ENCODE data around the gene UTP25.

Gene UTP25

GRCh38 chr1:209797978-209798639 is 29.7 kb upstream of the UTP25 start:
- TF ChIP-seq PPARA (CRISPR knock-in tag; IDR thresholded peaks at IDR 0.05; ENCODE audit: borderline replicate concordance), result no peak
- no peak for TF ChIP-seq CSRNP3 (CRISPR knock-in tag; IDR thresholded peaks at IDR 0.05)
- TF ChIP-seq, protein P1, sequence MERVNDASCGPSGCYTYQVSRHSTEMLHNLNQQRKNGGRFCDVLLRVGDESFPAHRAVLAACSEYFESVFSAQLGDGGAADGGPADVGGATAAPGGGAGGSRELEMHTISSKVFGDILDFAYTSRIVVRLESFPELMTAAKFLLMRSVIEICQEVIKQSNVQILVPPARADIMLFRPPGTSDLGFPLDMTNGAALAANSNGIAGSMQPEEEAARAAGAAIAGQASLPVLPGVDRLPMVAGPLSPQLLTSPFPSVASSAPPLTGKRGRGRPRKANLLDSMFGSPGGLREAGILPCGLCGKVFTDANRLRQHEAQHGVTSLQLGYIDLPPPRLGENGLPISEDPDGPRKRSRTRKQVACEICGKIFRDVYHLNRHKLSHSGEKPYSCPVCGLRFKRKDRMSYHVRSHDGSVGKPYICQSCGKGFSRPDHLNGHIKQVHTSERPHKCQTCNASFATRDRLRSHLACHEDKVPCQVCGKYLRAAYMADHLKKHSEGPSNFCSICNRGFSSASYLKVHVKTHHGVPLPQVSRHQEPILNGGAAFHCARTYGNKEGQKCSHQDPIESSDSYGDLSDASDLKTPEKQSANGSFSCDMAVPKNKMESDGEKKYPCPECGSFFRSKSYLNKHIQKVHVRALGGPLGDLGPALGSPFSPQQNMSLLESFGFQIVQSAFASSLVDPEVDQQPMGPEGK (CRISPR knock-in tag; IDR thresholded peaks at IDR 0.05; ENCODE audit: borderline replicate concordance), result no peak
- no peak for TF ChIP-seq ZNF70 (CRISPR knock-in tag; IDR thresholded peaks at IDR 0.05)
- TF ChIP-seq OSR1 (CRISPR knock-in tag; IDR thresholded peaks at IDR 0.05), result no peak
- no peak for TF ChIP-seq ARNTL (CRISPR knock-in tag; IDR thresholded peaks at IDR 0.05; ENCODE audit: borderline replicate concordance, low read depth)
- TF ChIP-seq GLIS3 (CRISPR knock-in tag; IDR thresholded peaks at IDR 0.05), result no peak
- TF ChIP-seq SNAI2 (CRISPR knock-in tag; IDR thresholded peaks at IDR 0.05), result no peak
- TF ChIP-seq CSDC2 (CRISPR knock-in tag; IDR thresholded peaks at IDR 0.05), result no peak
- TF ChIP-seq ISL1 (CRISPR knock-in tag; IDR thresholded peaks at IDR 0.05), result no peak
- TF ChIP-seq POU6F1 (CRISPR knock-in tag; IDR thresholded peaks at IDR 0.05; ENCODE audit: borderline replicate concordance, low read depth), result no peak
- ATAC-seq, result no peak

DNA sequence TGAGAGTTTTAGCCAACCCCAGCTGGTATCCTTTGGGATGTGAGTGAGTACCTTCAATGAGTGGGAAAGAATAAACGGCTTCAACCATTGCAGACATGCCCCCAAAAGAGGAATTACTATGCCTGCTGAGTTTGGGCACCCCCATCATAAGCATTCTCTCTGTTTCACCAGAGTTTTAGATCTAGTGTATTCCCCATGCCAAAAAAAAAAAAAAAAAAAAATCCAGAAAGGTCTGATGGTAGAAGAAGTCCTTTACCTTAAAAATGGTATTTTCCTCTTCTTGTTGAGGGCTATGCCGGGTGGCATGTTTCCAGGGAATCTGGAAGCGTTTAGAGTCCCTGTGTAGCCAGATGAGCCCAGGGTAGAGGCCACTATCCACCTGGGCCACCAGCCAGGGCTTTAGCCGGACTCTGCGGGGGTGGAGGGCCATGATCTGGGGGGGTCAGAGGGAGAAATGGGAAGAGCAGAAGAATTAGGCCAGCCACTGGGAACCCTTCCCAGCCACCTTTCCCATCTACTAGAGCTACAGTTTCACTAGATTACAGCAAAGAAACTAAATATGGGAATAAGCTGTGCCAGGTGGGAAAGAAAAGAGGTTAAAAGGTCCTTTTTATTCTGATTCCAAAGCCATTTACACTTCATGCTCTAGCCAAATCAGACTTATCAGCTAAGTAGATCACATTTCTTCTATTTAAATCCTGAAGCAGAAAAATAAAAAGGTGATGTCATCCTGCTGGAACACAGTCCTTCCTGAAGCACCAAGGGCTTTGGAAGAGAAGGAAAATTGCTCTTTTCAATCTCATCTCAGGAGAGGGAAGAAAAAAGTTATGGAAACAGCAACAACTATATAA is 26.6 kb upstream of the UTP25 start:
- ATAC-seq, result peak; percentile 82
- TF ChIP-seq TCF4 (CRISPR knock-in tag; IDR thresholded peaks at IDR 0.05; ENCODE audit: borderline replicate concordance) (peak; percentile 28; the same call in 1 of the 2 replicates), SNAI2 (CRISPR knock-in tag; IDR thresholded peaks at IDR 0.05) (peak; percentile 63; the same call in 1 of the 2 replicates), POU6F1 (CRISPR knock-in tag; IDR thresholded peaks at IDR 0.05; ENCODE audit: borderline replicate concordance, low read depth) (no peak), ZFP3 (CRISPR knock-in tag; IDR thresholded peaks at IDR 0.05) (0 out of 2 replicates have a peak, but pooled peaks have one; percentile 44)
- TF ChIP-seq, protein P2, sequence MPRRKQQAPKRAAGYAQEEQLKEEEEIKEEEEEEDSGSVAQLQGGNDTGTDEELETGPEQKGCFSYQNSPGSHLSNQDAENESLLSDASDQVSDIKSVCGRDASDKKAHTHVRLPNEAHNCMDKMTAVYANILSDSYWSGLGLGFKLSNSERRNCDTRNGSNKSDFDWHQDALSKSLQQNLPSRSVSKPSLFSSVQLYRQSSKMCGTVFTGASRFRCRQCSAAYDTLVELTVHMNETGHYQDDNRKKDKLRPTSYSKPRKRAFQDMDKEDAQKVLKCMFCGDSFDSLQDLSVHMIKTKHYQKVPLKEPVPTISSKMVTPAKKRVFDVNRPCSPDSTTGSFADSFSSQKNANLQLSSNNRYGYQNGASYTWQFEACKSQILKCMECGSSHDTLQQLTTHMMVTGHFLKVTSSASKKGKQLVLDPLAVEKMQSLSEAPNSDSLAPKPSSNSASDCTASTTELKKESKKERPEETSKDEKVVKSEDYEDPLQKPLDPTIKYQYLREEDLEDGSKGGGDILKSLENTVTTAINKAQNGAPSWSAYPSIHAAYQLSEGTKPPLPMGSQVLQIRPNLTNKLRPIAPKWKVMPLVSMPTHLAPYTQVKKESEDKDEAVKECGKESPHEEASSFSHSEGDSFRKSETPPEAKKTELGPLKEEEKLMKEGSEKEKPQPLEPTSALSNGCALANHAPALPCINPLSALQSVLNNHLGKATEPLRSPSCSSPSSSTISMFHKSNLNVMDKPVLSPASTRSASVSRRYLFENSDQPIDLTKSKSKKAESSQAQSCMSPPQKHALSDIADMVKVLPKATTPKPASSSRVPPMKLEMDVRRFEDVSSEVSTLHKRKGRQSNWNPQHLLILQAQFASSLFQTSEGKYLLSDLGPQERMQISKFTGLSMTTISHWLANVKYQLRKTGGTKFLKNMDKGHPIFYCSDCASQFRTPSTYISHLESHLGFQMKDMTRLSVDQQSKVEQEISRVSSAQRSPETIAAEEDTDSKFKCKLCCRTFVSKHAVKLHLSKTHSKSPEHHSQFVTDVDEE (CRISPR knock-in tag; IDR thresholded peaks at IDR 0.05), result 0 out of 2 replicates have a peak, but pooled peaks have one; percentile 33
- TF ChIP-seq, protein P1 (CRISPR knock-in tag; IDR thresholded peaks at IDR 0.05; ENCODE audit: borderline replicate concordance), result peak; percentile 70; the same call in 1 of the 2 replicates
